ENCODE results near the gene SBNO2.

The SBNO2 gene

DNA sequence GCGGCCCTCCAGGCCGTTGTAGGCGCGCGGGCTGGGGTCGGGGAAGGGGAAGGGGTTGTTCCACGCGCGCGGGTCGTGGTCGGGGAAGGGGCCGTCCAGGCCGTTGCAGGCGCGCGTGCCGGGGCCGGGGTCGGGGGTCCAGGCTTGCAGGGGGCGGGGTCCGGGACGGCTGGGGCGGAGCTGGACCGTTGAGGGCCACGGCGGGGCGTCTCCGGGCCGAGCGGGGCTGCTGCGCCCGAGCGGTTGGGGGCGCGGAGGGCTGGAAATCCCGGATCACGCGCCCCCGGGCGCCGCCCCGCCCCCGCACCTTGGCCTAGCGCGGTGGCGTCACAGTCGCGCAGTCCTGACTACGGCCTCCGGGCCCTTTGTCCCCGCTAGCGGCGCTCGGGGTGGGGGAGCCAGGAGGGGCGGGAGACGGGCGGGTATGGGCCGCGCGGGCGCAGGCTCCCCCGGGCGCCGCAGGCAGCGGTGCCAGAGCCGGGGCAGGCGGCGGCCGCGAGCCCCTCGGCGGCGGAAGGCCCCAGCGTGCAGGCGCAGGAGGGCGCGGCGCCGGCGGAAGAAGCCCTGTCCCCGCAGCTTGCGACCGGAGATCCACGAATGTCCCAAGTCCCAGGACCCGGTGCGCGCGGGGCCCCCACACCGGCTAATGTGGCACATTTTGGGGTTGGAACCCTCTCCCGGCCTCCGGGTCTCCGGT, 69.6 kb downstream of the SBNO2 start:
- TF ChIP-seq SNAI2 (CRISPR knock-in tag; IDR thresholded peaks at IDR 0.05) (no peak), ZNF8 (CRISPR knock-in tag; IDR thresholded peaks at IDR 0.05) (no peak), CSDC2 (CRISPR knock-in tag; IDR thresholded peaks at IDR 0.05) (no peak), ARNTL (CRISPR knock-in tag; IDR thresholded peaks at IDR 0.05; ENCODE audit: borderline replicate concordance, low read depth) (no peak), ZFP30 (CRISPR knock-in tag; IDR thresholded peaks at IDR 0.05) (no peak), ZC3H10 (CRISPR knock-in tag; IDR thresholded peaks at IDR 0.05) (no peak), RARB (CRISPR knock-in tag; IDR thresholded peaks at IDR 0.05) (no peak), TCF4 (CRISPR knock-in tag; IDR thresholded peaks at IDR 0.05; ENCODE audit: borderline replicate concordance) (no peak), TSHZ2 (CRISPR knock-in tag; IDR thresholded peaks at IDR 0.05) (no peak), PPARA (CRISPR knock-in tag; IDR thresholded peaks at IDR 0.05; ENCODE audit: borderline replicate concordance) (no peak), BACH2 (CRISPR knock-in tag; IDR thresholded peaks at IDR 0.05; ENCODE audit: borderline replicate concordance) (no peak), ZFP3 (CRISPR knock-in tag; IDR thresholded peaks at IDR 0.05) (no peak), TOX (CRISPR knock-in tag; IDR thresholded peaks at IDR 0.05; ENCODE audit: borderline replicate concordance) (no peak), ISL1 (CRISPR knock-in tag; IDR thresholded peaks at IDR 0.05) (no peak), ZNF565 (CRISPR knock-in tag; conservative IDR thresholded peaks at IDR 0.05; ENCODE audit: low read depth) (no peak), OSR1 (CRISPR knock-in tag; IDR thresholded peaks at IDR 0.05) (no peak), GLIS3 (CRISPR knock-in tag; IDR thresholded peaks at IDR 0.05) (no peak)
- TF ChIP-seq, protein P1, sequence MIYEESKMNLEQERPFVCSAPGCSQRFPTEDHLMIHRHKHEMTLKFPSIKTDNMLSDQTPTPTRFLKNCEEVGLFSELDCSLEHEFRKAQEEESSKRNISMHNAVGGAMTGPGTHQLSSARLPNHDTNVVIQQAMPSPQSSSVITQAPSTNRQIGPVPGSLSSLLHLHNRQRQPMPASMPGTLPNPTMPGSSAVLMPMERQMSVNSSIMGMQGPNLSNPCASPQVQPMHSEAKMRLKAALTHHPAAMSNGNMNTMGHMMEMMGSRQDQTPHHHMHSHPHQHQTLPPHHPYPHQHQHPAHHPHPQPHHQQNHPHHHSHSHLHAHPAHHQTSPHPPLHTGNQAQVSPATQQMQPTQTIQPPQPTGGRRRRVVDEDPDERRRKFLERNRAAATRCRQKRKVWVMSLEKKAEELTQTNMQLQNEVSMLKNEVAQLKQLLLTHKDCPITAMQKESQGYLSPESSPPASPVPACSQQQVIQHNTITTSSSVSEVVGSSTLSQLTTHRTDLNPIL (CRISPR knock-in tag; IDR thresholded peaks at IDR 0.05; ENCODE audit: low read depth) = no peak
- TF ChIP-seq, protein P2, sequence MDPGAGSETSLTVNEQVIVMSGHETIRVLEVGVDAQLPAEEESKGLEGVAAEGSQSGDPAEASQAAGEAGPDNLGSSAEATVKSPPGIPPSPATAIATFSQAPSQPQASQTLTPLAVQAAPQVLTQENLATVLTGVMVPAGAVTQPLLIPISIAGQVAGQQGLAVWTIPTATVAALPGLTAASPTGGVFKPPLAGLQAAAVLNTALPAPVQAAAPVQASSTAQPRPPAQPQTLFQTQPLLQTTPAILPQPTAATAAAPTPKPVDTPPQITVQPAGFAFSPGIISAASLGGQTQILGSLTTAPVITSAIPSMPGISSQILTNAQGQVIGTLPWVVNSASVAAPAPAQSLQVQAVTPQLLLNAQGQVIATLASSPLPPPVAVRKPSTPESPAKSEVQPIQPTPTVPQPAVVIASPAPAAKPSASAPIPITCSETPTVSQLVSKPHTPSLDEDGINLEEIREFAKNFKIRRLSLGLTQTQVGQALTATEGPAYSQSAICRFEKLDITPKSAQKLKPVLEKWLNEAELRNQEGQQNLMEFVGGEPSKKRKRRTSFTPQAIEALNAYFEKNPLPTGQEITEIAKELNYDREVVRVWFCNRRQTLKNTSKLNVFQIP (CRISPR knock-in tag; IDR thresholded peaks at IDR 0.05; ENCODE audit: borderline replicate concordance, low read depth) = no peak
- TF ChIP-seq, protein P3, sequence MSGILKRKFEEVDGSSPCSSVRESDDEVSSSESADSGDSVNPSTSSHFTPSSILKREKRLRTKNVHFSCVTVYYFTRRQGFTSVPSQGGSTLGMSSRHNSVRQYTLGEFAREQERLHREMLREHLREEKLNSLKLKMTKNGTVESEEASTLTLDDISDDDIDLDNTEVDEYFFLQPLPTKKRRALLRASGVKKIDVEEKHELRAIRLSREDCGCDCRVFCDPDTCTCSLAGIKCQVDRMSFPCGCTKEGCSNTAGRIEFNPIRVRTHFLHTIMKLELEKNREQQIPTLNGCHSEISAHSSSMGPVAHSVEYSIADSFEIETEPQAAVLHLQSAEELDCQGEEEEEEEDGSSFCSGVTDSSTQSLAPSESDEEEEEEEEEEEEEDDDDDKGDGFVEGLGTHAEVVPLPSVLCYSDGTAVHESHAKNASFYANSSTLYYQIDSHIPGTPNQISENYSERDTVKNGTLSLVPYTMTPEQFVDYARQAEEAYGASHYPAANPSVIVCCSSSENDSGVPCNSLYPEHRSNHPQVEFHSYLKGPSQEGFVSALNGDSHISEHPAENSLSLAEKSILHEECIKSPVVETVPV (CRISPR knock-in tag; IDR thresholded peaks at IDR 0.05) = no peak
- peak; percentile 43 for ATAC-seq

GRCh38 chr19:1103708-1104310, 70.3 kb downstream of the SBNO2 start, which contains the start of gene GPX4:
Gene GPX4 (plus strand): TSS chr19:1103994. CDS start chr19:1104044, 50 bp downstream.
- ATAC-seq = peak; percentile 88
- TF ChIP-seq ZFP3 (CRISPR knock-in tag; IDR thresholded peaks at IDR 0.05) (no peak), TSHZ2 (CRISPR knock-in tag; IDR thresholded peaks at IDR 0.05) (no peak), ISL1 (CRISPR knock-in tag; IDR thresholded peaks at IDR 0.05) (no peak), ESRRG (CRISPR knock-in tag; IDR thresholded peaks at IDR 0.05) (no peak), ZNF565 (CRISPR knock-in tag; conservative IDR thresholded peaks at IDR 0.05; ENCODE audit: low read depth) (no peak), BACH2 (CRISPR knock-in tag; IDR thresholded peaks at IDR 0.05; ENCODE audit: borderline replicate concordance) (no peak), PPARA (CRISPR knock-in tag; IDR thresholded peaks at IDR 0.05; ENCODE audit: borderline replicate concordance) (no peak), TOX (CRISPR knock-in tag; IDR thresholded peaks at IDR 0.05; ENCODE audit: borderline replicate concordance) (no peak), RARB (CRISPR knock-in tag; IDR thresholded peaks at IDR 0.05) (no peak), ZNF70 (CRISPR knock-in tag; IDR thresholded peaks at IDR 0.05) (no peak), TCF4 (CRISPR knock-in tag; IDR thresholded peaks at IDR 0.05; ENCODE audit: borderline replicate concordance) (no peak), ZC3H10 (CRISPR knock-in tag; IDR thresholded peaks at IDR 0.05) (no peak), ARNTL (CRISPR knock-in tag; IDR thresholded peaks at IDR 0.05; ENCODE audit: borderline replicate concordance, low read depth) (no peak), CSDC2 (CRISPR knock-in tag; IDR thresholded peaks at IDR 0.05) (no peak), SNAI2 (CRISPR knock-in tag; IDR thresholded peaks at IDR 0.05) (no peak)
- TF ChIP-seq, protein P4, sequence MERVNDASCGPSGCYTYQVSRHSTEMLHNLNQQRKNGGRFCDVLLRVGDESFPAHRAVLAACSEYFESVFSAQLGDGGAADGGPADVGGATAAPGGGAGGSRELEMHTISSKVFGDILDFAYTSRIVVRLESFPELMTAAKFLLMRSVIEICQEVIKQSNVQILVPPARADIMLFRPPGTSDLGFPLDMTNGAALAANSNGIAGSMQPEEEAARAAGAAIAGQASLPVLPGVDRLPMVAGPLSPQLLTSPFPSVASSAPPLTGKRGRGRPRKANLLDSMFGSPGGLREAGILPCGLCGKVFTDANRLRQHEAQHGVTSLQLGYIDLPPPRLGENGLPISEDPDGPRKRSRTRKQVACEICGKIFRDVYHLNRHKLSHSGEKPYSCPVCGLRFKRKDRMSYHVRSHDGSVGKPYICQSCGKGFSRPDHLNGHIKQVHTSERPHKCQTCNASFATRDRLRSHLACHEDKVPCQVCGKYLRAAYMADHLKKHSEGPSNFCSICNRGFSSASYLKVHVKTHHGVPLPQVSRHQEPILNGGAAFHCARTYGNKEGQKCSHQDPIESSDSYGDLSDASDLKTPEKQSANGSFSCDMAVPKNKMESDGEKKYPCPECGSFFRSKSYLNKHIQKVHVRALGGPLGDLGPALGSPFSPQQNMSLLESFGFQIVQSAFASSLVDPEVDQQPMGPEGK (CRISPR knock-in tag; IDR thresholded peaks at IDR 0.05; ENCODE audit: borderline replicate concordance) = no peak
- TF ChIP-seq, protein P2 (CRISPR knock-in tag; IDR thresholded peaks at IDR 0.05; ENCODE audit: borderline replicate concordance, low read depth) = no peak
